Bronchial epithelial cell (primary cell): Measurements from ENCODE around the gene SRMS. TPM values are rescaled to one million over a fixed set of nuclear protein-coding genes. Genes with fewer than 3 reads are reported as not detected.

Experiments used
- DNase-seq: peaks from one replicate; pipeline ENCODE4 v3.0.0-alpha.2; 2010; ENCODE audit warnings: low read depth
- FAIRE-seq: peaks from 2 replicates; lab custom pipeline; 2011; peaks lifted over from hg19 to GRCh38; lab: Jason Lieb, UNC
- H3K27me3 ChIP-seq: 2 replicates; pipeline ENCODE4 v1.5.1; 2011; ENCODE audit warnings: low read length; ENCODE audit not compliant: control insufficient read depth, insufficient read depth
- H3K36me3 ChIP-seq: 2 replicates; pipeline ENCODE4 v1.5.1; 2011; ENCODE audit warnings: low read length; ENCODE audit not compliant: control insufficient read depth, insufficient read depth
- H3K4me3 ChIP-seq: 2 replicates; pipeline ENCODE4 v1.5.1; 2011; ENCODE audit warnings: mild to moderate bottlenecking, low read depth, low read length, control low read depth
- CTCF ChIP-seq: IDR thresholded peaks from 2 replicates; pipeline ENCODE4 v1.5.1; 2011; ENCODE audit warnings: mild to moderate bottlenecking, moderate library complexity, low read length, control low read depth, inconsistent platforms; ENCODE audit not compliant: insufficient read depth, severe bottlenecking
- total RNA-seq: library from RNA; depleted of rRNA; stranded (reverse); fragments of >200 nt; gene quantifications from 2 replicates; pipeline ENCODE4 v1.2.1, GENCODE V29; 2014

SRMS gene
- total RNA-seq, 1 donor from 2014 or later = 0.79 TPM

GRCh38 chr20:63522981-63523611, 24.5 kb downstream of the SRMS start:
- TF ChIP-seq CTCF = no peak
- DNase-seq (no peak), FAIRE-seq (no peak)
- Histone ChIP-seq H3K4me3 (no peak overlapping the region), H3K27me3 (no peaks in the 10 kb centered on the region), H3K36me3 (peaks cover 19% of the 10 kb centered on the region)

- H3K4me3 ChIP-seq = peak overlapping the region; percentile 88
- no peak for TF ChIP-seq CTCF
- DNase-seq (no peak), FAIRE-seq (no peak)
- H3K36me3 ChIP-seq = peaks cover 19% of the 10 kb centered on the region
- no peaks in the 10 kb centered on the region for H3K27me3 ChIP-seq
Observed at GRCh38 chr20:63522091-63522868, 25.3 kb downstream of the SRMS start.

- H3K36me3 ChIP-seq = peaks cover 19% of the 10 kb centered on the region
- TF ChIP-seq CTCF = no peak
- H3K4me3 ChIP-seq = peak overlapping the region; percentile 88
- FAIRE-seq (no peak), DNase-seq (no peak)
- no peaks in the 10 kb centered on the region for H3K27me3 ChIP-seq
Observed at GRCh38 chr20:63521602-63522001, 25.9 kb downstream of the SRMS start.

GRCh38 chr20:63520934-63521601, 26.5 kb downstream of the SRMS start:
- FAIRE-seq (no peak), DNase-seq (peak; percentile 44)

GRCh38 chr20:63520504-63520933, 27.0 kb downstream of the SRMS start, which contains the start of gene PPDPF:
Gene PPDPF, plus strand, starts transcription at chr20:63520765. Its CDS starts 544 bp downstream, at chr20:63521309.
- no peak for FAIRE-seq

More at GRCh38 chr20:63520934-63521601, 26.5 kb downstream of the SRMS start:
- TF ChIP-seq CTCF = peak; percentile 10
- Histone ChIP-seq H3K4me3 (peak overlapping the region; percentile 88), H3K27me3 (no peaks in the 10 kb centered on the region), H3K36me3 (peaks cover 19% of the 10 kb centered on the region)

More at GRCh38 chr20:63520504-63520933, 27.0 kb downstream of the SRMS start, which contains the start of gene PPDPF:
- peak; percentile 28 for DNase-seq
- no peaks in the 10 kb centered on the region for H3K27me3 ChIP-seq
- TF ChIP-seq CTCF = no peak
- peak within 1 kb of the TSS; percentile 88 for H3K4me3 ChIP-seq
- peaks cover 19% of the 10 kb centered on the region for H3K36me3 ChIP-seq
